ENCODE data around the gene ARL11.
A peak's percentile ranks its signal among the peaks of the same experiment; 100 is the strongest.

ARL11 gene

DNA sequence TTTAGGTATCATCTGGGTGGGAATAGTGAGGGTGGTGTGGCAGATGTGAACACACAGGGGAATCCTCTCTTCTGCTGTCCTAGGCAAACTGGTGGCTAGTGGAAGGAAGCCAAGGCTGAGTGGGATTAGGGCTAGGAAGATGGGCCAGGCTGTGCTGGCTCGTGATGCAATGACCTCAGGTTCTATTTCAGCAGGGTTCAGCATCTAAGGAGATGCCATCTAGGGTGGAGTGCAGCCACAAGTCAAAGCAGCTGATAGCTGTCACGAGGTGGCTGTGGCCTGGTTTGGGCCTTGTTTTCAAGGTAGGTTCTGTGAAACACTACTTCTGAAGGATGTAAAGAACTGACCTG is 21.6 kb downstream of the ARL11 start:
- no peak for DNase-seq

DNA sequence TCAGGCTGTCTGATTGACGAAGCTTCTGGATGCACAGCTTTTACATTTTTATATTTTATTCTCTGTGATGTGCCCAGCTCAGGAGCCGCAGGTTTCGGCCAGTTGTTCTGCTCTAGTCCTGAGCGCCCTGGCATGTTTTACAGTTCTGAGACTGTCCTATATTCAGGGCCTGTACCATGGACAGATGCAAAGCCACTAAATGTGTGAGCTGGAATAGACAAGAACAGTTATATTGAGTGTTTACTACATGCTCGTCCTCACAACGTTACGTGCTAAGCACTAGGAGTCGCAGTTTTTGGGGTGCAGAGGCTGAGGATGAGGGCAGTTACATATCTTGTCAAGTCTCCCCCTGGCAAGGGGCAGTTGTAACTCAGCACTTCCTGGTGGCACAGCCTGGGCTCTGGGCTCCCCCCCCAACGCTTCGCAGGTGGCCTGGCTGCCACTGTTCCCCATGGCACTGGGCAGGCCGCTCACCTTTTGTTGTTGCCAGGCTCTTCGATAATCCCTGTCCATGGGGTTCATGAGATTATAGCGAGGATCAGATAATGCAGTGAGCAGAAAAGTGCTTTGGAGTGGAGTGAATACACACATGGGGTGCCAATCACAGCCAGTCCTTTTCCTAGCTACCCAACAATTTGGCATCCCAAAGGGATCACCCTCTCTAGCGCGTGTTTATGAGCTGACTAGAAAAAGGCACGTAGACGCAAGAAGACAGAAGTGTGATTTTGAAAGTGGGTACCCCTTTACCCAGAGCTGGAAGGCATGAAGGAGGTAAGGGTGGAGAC is 23.5 kb downstream of the ARL11 start:
- no peak for DNase-seq

DNA sequence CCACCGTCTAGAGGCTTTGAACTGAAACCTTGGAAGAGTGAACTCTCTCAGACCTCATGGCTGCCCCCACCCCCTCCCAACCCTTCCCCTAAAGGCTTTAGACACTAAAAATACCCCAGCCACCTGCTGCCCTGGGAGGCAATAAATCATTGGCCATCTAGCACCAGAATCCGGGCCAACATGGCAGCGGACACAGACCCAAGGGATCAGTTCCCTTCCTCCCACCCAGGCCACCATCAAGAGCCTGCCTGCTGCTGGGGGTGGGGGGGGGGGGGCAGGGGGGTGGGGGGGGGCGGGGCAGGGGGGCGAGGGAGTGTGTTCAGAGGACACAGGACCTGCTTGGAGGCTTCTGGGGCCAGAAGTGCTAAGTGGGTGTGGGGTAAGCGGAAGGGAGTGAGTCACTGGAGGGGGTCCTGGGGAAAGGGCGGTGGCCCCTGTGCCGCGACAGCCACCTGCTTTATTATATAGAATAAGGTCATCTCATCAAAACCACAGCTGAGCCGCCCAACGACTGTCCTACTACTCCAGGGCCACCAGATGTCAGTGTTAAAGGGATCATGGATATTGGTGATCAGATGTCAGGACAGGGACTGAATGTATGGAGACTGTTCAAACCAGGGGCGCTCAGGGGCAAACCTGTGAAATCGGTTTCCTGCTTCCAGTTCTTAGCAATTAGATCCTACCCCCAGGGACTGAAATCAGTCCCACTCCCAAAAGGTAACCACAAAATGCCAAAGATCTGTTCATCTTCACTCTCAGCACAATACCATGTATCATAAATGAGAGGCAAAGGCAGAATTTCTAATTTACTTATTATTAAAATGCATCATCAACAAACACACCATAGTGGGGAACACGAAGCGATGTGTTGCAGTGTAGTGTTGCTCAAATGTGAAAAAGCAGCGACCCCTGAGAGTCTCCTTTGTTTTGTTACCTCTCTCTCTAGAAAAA is 24.3 kb downstream of the ARL11 start:
- DNase-seq = peak; percentile 53

DNA sequence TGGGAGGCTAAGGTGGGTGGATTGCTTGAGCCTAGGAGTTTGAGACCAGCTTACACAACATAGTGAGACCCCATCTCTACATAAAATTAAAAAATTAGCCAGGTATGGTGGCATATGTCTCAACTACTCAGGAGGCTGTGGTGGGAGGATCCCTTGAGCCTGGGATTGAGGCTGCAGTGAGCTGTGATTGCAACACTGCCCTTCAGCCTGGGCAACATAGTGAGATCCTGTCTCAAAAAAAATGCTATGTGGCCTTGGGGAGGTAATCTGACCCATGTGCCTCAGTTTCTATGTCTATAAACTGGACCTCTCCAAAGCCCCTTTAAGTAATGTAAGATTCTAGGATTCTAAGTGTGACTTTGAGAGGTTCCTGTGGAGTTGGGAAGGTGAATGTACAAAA is 25.2 kb downstream of the ARL11 start:
- DNase-seq = no peak

DNA sequence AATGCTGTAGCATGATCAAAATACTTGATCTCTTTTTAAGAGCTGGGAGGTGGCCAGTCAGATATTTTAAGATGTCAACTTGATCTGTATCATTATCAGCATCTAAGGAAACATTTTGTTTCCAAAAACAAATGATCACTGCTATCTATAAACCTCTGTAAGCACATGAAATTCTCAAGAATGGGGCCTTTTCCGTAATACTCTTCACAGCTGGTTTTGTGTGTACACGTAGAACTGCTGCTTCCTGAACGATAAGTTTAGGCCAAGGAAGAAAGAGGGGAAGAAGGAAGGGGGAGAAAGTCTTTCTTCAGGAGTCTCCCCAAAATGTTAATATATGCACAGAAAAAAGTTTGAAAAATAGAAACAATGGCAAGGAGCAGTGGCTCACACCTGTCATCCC is 25.7 kb downstream of the ARL11 start:
- DNase-seq = no peak

DNA sequence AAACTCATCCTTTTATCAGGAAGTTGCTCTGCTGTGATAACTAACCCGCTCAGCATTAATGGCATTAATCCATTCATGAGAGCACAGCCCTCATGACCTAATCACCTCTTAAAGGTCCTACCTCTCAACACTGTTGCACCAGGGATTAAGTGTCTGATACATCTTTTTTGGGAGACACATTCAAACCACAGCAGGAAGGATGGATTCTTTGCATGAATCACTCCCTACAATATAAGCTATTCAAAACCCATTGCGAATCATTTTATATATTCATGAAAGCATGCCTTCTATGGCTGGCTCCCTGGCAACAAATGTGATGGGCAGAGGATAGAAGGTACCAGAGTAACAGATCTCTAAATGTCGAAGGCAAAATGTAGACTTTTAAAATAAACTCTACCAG is 27.6 kb downstream of the ARL11 start:
- DNase-seq = no peak

DNA sequence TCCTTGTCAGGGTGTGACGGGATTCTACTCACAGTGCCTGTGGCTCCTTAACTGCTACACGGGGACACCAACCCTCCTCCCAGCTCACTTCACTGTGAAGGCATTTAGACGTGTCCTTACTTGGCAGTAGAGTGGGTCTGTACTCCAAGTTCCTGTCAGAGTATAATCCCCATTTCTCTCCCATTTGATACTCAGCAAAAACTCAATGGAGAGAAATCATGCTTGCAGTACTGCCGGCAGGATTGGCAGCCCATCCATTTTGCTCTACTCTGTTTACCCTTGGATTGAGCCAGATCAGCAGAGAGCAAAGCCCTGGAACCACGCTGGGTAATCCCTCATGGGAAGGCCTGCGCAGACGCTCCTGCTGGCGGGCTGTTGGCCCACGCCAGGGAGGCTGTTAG is 28.9 kb downstream of the ARL11 start:
- DNase-seq = no peak

DNA sequence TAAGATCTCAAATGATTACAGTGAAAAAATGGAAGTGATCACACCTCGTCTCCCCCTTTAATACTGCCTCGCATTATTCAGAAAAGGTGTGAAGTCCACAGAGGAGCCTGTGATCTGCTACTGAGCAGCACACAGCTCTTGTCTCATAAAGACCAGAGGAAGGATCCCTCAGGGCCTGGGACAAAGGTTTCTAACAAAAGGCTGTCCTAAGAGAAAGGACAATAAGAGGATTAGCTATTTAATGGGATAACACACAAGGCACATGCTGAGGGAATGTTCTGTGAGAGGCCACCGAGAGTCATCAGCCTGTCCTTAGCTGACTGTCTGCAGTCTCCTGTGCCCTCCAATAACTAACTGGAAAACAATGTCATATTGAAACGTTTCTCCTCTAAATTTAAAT is 36.3 kb downstream of the ARL11 start:
- DNase-seq = no peak

DNA sequence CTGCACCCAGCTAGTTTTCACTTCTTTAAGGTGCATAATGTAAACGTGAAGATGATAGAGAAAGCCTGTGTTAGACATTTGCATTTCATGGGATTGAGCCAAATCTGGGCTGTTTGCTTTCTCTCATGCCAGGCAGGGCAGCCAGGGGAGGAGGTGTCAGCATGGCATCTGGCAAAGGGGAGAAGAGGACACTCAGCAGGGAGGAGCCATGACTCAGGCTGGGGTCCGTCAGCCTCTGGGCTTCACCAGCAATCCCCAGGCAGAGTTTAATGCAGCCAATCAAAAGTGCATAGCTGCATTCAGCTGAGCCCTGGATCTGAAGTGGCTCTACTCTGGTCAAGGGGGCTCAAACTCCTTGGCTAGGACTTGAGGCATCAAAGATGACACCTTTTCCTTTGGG is 39.5 kb downstream of the ARL11 start:
- no peak for DNase-seq

DNA sequence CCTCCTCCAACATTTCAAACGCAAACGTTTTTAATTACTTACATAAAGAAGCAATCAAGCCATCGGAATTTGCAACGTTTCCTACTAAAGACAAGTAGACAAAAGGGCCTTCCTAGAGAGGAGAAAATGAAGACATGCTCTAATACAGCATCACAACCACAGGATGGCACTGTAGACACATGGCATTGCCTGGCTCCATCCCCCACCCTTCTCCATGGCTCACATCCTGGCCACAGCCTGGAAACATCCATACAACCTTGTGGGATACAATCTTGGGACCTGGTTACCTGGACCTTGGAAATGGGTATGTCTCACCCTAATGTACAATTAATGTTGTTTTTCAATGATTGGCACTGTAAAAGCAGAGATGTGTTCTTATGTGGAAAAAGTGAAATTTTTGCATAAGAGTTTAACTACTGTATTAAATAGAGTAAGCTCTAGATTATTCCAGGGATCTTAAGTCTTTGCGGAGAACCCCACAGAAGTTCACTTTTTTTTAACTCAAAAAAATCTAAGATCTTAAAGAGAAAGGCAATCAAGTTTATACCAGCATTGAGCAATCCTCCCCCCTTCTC is 41.5 kb downstream of the ARL11 start:
- peak; percentile 45 for DNase-seq

DNA sequence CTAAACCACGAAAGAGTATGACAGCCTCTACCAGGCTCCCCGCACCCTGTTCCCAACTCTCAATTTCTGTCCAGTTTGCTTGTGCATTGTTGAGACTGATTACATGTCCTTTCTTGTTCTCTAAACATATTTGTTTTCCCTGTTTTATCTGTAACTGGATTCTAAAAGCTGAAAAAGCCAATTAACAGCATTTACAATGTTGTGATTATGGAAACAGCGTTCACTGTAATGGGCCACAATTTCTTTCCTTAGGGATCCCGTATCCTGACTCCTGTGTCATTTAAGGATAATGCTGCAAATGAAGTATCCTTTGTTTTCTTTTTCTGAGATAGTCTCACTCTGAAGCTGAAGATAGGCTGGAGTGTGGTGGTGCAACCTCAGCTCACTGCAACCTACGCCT is 42.5 kb downstream of the ARL11 start:
- no peak for DNase-seq

DNA sequence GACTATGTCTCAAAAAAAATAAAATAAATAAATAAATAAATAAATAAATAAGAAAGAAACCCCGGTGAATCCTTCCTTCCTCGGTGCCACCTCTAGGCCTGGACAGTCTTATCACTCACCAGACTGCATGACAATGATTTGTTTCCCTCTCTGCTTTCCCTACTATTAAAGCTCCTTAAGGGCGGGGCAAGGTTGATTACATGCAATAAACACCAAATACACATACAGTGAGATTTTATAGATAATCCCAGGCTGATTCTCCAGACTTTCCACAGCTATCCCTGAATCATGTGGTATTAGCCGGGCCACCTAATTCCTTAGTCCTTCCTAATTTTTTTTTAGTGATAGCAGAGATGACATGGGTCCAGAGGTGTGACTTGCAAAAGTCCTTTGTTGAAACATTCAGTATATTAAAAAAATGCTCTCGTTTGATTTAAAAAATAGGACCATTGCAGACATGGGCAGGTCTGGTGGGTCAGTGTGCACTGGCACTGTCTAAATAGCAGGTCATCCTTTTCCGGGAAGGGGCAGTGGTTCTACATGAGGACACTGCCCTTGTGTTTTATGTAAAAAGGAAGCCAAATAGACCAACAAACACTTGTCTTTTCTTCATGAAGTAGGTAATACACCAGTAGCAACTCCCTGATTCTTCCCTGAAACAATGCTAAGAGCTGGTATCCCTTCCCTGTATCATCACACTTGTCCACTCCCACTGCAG is 48.4 kb downstream of the ARL11 start:
- DNase-seq = no peak

DNA sequence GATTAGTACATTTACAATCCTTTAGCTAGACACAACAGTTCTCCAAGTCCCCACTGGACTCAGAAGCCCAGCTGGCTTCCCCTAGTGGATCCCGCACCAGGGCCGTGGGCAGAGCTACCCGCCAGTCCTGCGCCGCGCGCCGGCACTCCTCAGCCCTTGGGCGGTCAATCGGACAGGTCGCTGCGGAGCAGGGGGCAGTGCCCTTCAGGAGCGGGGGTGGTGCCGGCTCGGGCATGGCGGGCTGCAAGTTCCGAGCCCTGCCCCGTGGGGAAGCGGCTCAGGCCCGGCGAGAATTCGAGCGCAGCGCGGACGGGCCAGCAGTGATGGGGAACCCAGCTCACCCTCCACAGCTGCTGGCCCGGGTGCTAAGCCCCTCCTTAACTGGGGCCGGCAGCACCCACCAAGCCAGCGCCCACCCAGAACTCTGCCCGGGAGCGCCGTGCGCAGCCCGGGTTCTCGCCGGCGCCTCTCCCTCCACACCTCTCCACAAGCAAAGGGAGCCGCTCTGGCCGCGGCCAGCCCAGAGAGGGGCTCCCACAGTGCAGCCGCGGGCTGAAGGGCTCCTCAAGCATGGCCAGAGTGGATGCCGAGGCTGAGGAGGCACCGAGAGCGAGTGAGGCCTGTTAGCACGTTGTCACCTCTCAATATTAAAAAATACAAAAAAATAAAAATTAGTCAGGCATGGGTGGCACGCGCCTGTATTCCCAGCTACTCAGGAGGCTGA is 50.0 kb downstream of the ARL11 start:
- DNase-seq = no peak

DNA sequence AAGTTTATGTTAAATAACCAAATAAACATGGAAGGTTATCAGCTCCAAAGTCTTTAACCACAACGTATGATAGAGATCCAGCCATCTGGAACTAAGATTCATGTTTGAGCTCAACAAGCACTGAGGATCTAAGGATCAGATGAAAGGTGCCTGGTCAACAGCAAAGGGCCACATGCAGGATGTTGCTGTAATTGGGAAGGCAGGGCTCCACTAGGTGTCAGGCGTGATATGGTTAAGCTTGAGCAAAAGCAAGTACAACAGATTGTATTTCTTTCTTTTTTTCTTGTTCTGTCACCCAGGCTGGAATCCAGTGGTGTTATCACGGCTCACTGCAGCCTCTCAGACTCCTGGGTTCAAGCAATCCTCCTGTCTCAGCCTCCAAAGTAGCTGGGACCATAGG is 50.9 kb downstream of the ARL11 start:
- DNase-seq = no peak

DNA sequence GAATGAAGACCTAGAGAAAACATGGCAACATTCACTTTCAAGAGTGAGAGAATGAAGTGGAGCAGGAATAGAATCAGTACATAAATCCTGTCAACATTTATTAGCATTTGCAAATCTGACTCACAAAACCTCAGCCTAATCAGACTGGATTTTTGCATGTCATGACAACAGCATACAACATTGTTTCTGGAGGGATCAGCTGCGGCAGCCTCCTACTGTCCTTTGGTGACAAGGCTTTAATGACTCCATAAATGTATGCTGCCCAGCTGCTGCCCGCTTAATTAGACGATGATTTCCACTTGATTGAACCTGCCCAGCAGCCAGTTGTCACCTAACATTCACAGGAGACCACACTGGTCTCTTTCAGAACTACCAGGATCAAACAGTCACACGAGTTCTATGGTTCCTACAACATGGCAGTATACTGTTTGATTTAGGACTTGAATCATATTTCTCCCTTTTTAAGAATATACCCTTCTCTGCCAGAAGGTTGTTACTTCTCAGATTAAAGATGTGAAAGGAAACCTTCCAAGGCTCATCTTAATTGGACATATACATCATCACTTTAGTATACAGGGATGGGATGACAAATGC is 53.6 kb downstream of the ARL11 start:
- DNase-seq = no peak
